22Rv1 (cell line): Measurements from ENCODE around the gene IL11.

Experiments used
- ZFX ChIP-seq: fragments of 450-650 bp; IDR thresholded peaks from 2 replicates; pipeline ENCODE4 v1.6.1; 2017; ENCODE audit warnings: antibody characterized with exemption, borderline replicate concordance
- TF ChIP-seq, protein P1 (sequence below): fragments of 450-650 bp; IDR thresholded peaks from 2 replicates; pipeline ENCODE4 v1.5.1; 2017; ENCODE audit warnings: mild to moderate bottlenecking

DNA sequence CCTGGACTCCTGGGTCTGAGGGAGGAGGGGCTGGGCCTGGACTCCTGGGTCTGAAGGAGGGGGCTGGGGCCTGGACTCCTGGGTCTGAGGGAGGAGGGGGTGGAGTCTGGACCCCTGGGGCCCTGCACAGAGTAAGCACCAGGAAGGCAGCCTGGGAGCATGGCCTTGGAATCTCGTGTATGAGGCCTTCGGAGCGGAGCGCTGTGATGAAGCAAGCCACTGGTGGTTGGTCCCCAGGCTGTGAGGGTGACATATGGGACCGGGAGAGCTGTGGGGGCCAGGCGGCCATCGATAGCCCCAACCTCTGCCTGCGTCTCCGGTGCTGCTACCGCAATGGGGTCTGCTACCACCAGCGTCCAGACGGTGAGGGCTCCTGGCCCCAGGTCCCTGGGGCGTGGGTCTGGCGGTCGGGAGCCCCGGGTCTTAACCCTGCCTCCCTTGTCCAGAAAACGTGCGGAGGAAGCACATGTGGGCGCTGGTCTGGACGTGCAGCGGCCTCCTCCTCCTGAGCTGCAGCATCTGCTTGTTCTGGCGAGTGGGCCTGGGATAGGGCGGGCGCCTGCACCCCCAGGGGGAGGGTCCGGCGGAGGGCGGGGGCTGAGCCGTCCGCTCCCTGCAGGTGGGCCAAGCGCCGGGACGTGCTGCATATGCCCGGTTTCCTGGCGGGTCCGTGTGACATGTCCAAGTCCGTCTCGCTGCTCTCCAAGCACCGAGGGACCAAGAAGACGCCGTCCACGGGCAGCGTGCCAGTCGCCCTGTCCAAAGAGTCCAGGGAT is 7.3 kb upstream of the IL11 start:
- TF ChIP-seq, protein P1, sequence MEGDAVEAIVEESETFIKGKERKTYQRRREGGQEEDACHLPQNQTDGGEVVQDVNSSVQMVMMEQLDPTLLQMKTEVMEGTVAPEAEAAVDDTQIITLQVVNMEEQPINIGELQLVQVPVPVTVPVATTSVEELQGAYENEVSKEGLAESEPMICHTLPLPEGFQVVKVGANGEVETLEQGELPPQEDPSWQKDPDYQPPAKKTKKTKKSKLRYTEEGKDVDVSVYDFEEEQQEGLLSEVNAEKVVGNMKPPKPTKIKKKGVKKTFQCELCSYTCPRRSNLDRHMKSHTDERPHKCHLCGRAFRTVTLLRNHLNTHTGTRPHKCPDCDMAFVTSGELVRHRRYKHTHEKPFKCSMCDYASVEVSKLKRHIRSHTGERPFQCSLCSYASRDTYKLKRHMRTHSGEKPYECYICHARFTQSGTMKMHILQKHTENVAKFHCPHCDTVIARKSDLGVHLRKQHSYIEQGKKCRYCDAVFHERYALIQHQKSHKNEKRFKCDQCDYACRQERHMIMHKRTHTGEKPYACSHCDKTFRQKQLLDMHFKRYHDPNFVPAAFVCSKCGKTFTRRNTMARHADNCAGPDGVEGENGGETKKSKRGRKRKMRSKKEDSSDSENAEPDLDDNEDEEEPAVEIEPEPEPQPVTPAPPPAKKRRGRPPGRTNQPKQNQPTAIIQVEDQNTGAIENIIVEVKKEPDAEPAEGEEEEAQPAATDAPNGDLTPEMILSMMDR: no peak
- TF ChIP-seq ZFX: no peak
